ACHN (cell line): Measurements from ENCODE around the gene ARHGEF33.
A peak's percentile ranks its signal among the peaks of the same experiment; 100 is the strongest.

Experiments
- DNase-seq: peaks from one replicate; pipeline ENCODE4 v3.0.0-alpha.2; 2015
- in situ Hi-C: cut with HindIII; loops from 2 replicates; pipeline ENCODE4 v1.10.0; 2017; ENCODE audit warnings: low sequenced_read_pairs, low pct_ligation_motif_present, low pct_unique_long_range_greater_than_20kb

The ARHGEF33 gene

DNA sequence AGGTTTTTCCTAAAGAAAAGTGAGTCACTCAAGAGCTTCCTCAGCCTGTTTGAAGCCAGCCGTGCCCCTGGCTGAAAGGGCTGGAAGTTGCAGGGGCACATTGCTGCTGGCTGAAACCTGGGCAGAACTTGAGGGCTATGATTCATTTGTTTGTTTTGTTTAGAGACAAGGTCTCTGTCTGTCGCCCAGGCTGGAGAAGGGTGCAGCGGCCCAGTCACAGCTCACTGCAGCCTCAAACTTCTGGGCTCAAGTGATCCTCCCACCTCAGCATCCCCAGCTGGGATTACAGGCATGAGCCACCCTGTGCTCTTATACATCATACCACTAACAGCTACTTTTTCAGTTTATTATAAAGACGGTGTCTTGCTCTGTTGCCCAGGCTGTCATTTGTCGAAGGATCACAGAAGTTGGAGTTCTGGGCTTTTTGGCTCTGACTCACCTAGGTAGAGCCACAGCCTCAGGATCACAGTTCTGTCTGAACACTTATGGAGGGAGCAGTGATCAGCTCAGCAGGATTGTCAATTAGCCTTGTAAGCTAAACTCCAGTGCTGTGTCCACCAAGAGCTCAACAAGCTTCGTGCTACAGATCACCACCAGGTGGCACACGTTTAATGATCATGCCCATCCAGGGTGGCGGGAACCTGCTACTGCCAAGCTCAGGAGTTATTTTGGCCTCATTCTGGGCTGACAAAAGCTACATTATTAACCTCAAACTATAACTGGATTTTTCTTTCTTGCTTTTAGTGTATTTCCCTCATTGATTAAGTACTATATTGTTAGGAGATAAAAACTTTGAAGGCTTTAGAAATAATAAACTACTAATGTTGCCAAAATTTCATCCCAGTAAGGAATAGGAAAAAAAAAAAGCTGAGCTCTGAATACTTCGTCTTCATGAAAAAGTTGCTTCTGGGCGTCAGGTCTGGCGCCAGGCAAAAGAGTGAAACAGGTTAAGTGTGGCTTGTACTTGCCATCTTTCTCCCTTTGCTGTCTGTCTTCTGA, 57.9 kb downstream of the ARHGEF33 start:
- in situ Hi-C loops: no loop called here
- peak; percentile 82 for DNase-seq

DNA sequence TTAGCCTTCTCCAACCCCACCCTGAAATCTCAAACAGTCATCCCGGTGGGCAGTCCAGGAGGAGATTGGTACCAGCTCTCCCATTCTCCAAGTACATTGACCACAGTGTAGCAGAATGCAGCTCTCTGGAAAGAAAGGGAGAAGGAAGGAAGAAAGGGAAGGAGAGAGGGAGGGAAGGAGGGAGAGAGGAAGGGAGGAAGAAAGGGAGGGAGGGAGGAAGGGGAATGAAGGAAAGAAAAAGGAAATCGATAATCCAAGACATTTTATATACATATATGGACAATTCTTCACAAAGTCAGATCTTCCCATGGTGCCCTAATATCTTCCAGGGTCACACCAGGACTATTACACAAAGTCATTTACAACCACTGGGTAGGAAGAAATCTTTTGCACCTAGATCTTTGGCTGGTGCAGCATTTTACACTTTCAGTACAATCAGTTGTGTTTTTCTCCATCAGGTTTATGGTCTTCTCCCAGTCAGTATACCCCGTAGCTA, 58.8 kb downstream of the ARHGEF33 start:
- in situ Hi-C loops: no loop called here
- no peak for DNase-seq

DNA sequence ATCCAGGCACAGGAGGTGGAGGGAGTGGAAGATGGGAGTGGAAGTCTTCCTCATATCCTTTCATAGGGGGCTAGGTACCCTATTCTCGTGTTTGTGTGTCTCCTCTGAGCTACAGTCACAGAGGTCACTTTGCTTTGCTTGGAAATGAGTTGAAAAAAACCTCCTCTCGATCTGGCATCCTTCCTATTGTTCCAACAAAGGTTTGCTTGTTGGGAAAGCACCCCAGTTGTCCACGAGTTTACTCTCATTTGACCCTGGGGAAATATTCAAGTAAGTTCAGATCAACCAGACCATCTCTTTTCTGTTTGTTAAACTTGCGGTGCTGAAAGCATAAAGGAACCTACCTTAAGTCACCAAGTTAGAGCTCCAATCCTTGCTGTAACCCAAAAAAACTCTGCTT, 59.3 kb downstream of the ARHGEF33 start:
- DNase-seq: no peak
- in situ Hi-C loops: no loop called here

DNA sequence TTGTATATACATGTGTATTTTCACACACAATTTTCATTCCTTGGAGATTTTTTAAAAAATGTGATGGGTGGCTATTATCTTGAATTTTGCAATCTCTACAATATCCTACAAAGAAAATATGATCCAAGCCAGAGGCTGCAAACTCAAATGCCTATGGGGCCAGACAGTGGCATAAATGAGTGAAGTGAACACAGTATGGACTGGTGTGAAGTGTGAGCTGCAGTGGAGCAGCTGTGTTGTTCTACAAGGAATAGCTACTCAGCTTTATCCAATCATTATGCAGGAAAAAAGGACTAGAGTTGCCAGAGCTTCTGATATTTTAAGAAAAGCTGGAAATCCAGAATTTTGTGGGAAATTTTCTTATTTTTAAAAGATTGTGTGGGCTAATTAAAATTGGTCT, 62.1 kb downstream of the ARHGEF33 start:
- in situ Hi-C loops: no loop called here
- no peak for DNase-seq

DNA sequence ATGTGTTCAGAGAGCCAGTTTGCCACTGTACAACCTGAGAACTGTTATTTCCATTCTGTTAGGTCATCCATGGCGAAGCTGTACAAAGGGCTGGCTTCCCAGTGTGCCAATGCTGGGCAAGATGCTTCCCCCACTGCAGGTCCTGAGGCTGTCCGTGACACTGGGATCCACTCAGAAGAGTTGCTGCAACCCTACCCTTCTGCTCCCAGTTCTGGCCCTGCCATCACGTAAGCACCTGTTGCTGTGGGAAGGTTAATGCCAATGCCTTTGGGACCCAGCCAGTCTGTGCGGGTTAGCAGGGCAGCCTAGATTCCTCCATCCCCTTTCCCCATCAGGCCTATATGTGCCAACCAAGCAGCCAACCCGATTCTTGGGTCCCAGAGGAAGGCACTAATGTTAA, 68.3 kb downstream of the ARHGEF33 start:
- in situ Hi-C loops: no loop called here
- no peak for DNase-seq

DNA sequence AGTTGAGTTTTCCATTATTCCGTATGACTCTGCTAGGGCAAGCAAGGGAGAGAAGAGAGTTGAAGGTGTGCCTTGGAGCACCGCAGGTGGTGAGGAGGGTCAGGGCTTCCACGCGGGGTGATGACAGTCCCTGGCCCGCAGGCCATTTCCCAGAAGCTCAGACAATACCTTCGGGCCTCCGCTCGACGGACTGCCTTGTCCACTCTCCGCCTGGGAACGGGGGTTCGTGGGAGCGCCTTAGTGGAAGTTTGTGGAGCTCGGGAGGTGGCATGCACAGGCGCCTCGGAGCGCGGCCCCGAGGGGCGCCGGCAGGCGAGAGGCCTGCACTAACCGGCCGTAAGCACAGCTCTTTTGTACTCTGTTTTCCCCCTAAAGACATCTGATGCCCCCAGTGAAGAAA, 69.8 kb downstream of the ARHGEF33 start:
- in situ Hi-C loops: no loop called here
- DNase-seq: no peak

DNA sequence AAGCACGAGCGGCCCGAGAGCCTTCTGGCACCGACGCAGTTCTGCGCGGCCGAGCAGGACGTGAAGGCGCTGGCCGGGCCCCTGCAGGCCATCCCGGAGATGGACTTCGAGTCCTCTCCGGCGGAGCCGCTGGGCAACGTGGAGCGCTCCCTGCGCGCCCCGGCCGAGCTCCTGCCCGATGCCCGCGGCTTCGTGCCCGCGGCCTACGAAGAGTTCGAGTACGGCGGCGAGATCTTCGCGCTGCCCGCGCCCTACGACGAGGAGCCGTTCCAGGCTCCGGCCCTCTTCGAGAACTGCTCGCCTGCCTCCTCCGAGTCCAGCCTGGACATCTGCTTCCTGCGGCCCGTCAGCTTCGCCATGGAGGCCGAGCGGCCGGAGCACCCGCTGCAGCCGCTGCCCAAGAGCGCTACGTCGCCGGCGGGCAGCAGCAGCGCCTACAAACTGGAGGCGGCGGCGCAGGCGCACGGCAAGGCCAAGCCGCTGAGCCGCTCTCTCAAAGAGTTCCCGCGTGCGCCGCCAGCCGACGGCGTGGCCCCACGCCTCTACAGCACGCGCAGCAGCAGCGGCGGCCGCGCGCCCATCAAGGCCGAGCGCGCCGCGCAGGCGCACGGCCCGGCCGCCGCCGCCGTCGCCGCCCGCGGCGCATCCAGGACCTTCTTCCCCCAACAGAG, 70.4 kb downstream of the ARHGEF33 start:
- in situ Hi-C loops: no loop called here
- DNase-seq: peak; percentile 47

DNA sequence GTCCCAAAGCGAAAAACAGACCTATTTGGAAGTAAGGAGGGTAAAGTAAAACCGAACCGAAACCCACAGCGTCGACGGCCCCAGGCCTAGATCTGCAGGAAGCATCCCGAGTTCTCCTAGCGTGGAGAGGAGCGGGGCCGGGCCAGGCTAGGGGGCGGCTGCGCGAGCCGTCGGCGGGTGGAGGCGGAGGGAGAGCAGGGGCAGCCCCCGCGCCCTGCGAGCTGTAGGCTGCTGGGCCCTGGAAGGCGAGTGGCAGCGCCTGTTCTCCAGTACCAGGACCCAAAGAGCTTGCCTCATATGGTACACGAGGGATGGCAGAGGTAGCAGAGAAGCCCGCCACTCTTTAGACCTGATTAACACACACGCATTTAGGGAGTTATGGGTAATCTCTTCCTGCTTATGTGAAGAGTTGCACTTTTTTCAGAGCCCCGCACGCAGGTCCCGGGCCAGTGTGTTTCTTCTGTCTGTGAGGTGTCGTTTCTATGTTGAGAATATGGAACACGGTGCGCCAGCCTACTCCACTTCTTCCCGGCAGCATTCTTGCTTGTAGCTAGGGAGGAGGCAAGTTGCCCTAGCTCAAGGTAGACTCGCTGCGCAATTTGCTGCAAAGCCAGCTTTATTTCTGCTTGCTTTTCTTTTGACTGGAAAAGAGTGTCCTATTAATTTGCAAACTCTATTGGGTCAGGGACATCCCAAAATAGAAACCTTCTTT, 71.1 kb downstream of the ARHGEF33 start:
- no peak for DNase-seq
- in situ Hi-C loops: no loop called here

DNA sequence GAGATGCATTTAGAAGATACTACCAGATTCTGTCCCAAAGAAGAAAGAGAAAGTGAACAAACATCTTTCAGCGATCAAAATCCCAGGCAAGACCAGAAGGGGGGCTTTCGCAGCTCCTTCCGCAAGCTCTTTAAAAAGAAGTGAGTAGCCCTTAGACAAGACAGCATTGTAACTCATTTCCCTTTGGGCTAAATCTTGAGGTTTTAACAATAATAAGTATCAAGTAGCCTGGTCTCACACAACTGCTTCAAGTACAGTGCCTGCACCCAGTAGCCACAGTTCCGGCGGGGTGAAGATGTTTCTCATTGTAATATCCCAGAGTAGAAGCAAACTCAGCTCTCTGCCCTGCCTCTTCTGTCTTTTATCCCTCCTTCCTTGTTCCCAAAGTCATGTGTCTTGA, 76.3 kb downstream of the ARHGEF33 start:
- no peak for DNase-seq
- in situ Hi-C loops: no loop called here

DNA sequence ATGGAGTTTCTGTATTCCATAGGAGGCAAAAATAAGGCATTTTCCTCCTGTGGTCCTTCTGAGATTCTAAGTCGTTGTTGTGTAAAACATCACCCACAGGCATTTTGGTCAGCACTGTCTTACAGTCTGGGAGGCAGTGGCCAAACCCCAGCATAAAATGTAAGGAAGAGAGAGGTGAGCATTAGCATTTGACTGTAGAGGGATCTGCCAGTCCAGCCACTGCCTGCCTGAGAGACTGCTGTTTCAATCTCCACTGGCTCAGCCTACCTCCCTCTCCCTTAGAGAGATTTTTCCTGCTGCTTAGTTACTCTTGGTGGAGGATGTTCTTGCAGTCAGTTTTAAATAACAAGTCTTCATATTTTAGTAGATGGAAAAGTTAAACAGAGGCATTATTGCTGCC, 77.0 kb downstream of the ARHGEF33 start:
- in situ Hi-C loops: no loop called here
- DNase-seq: no peak

DNA sequence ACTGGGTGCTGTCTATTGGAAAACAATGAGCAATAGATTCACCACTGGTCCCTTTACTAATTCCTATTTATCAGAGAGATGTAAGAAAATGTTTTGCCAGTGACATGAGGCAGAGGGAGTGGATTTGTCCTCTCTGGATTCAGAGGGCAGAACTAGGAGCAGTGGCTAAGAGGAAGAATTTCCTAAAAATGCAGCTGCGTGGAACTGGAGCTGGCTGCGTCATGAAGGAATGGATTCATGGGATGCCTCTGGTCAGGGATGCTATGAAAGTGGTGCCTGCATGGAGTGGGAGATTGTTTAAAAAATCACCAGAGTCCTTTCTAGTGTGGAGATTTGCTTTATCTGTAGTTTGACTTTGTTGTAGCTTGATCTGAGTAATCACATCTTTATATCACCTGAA, 78.3 kb downstream of the ARHGEF33 start:
- no peak for DNase-seq
- in situ Hi-C loops: no loop called here

DNA sequence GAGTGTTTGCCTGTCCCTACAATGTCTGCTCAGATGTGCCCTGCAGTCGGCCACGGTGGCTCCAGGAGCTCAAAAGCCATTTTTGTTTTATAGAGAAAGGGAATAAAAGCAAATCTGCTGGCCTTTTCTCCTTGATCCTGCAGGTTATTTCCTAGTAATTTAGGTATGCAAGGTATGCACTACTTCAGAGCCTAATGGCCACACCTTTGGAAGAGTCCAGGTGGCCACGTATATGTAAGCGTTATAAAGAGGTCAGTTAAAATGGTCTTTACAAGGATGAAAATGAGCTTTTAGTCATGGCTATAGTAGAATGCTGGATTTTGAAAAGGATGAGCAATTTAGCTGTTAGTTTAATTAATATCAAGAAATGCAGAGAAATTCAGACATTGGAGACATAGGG, 81.7 kb downstream of the ARHGEF33 start:
- in situ Hi-C loops: no loop called here
- no peak for DNase-seq

DNA sequence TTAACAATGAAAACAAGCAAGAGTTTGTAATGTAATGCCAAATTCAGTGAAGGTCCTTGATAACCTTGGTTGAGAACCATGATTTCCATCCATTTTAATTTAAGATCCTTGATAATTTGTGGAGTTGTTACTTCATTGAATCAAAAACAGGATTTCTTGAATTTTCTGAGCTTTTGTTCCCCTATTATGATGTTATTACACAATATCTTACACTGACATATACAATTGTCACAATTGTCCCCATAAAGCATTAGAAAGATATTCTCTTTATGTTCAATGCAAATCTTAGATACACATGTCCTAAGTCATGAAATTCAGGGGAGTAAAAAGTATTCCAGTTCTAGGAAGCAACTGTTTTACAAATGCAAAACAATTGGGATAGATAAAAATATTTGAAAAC, 83.6 kb downstream of the ARHGEF33 start:
- in situ Hi-C loops: no loop called here
- DNase-seq: no peak

DNA sequence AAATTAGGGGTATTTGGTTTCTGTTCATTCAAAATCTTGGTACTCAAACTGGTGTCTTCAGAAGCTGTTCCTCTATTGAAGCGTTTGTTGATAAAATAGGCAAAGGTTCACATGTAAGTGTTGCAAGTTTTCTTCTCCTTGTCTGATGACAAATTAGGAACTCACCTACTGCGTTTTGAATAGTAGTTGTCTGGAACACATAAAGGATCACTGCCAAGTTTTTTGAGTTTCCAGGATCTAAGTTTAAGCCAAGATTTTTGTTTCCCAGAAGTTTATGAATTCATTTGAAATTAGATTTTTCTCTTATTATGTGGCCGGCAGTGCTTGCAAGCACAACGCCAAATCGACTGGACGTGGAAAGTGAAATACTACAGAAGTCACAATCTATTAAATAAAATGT, 85.4 kb downstream of the ARHGEF33 start:
- in situ Hi-C loops: no loop called here
- no peak for DNase-seq

DNA sequence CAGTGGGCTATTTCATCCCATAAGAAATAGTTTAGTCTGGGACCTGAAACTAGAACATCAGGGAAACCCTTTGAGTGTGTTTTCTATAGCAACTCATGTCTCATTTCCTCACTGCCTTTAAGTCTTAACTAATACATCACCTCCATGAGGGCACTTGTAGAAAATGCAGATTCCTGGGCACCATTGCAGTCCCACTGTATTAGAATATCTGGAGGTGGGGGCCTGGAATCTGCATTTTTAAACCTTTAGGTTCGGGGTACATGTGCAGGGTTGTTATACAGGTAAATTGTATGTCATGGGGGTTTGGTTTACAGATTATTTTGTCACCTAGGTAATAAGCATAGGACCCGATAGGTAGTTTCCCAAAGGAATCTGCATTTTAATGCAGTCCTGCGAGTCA, 87.4 kb downstream of the ARHGEF33 start:
- in situ Hi-C loops: no loop called here
- no peak for DNase-seq

DNA sequence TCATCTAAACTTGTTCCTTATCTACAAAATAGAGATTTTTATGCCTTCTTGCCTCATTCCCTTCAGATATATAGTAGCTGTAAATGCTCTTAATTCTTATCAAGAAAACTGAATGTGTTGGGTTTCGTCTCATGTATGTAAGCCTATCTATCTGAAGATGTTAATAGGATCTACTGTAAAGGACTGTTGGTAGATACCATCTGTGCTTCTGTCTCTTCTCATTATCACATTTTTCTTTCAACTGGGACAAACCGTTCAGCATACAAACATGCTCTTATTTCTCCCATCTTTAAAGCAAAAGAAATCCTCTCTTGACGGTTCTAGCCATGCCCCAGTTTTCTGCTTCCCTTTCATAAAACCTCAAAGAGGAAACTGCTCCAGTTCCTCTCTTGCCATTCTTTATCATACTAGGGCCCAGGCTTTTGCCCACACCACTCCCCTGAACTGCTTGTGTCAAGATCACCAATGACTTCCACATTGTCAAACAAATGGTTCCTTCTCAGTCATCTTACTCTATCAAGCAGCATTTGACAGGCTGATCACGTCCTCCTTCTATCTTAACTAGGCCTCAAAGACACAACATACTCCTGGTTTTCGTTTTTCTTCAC, 88.7 kb downstream of the ARHGEF33 start:
- in situ Hi-C loops: no loop called here
- no peak for DNase-seq

DNA sequence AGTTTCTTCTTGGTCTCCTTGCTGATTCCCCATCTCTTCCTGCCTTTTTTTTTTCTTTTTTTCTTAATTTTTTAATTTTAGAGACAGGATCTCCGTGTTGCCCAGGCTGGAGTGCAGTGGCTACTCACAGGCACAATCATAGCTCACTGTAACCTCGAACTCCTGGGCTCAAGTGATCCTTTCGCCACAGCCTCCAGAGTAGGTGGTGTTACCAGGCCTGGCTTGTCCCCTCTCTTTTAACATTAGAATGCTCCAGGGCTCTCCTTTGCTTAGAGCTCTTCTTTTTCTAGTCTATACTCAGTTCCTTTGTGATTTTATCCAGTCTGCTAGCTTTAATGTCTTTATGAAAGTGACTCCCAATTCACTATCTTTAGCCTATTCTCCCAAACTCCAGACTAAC, 89.2 kb downstream of the ARHGEF33 start:
- DNase-seq: no peak
- in situ Hi-C loops: no loop called here

DNA sequence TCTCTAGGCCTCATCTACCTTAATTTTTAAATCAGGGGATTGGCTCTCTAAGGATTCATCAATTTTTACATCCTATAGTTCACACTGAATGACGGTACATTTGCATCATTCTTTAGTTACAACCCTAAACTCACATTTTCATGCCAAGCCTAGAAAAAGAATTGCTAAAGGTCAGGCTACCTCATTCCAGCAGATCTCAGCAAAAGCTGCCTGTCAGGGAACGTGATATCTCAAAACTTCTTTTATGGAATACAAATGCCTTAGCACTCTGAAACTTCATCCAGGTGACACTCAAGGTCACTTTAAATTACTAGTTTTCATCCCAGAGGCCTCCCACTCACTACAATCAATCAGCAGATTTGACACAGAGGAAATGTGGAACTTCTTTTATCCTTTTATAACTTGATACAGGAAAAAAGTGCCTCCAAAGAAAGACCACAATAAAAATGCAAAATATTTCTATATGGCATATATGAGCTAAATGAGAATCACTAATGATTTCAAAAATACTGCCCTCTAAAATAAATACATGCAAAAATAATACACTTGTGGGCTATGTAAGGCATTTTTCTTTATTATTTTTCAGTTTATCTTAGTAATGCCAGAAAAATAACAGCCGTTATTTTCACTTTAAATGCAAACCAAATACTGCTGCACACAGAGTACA, 91.5 kb downstream of the ARHGEF33 start:
- no peak for DNase-seq
- in situ Hi-C loops: no loop called here
